HCT116 (cell line): Measurements from ENCODE around the gene TNFRSF25. TPM values are rescaled to one million over a fixed set of nuclear protein-coding genes. Genes with fewer than 3 reads are reported as not detected.

Experiments used
- ATAC-seq: fragments of 200-7000 bp; cut with Tn5 transposase; 2 replicates; pipeline ENCODE4 v1.9.1; 2020; ENCODE audit warnings: mild to moderate bottlenecking, moderate library complexity
- BruUV-seq: library from RNA; stranded (reverse); fragments of 400-500 nt; replicated peaks from 2 replicates; lab custom pipeline; 2021; lab: Mats Ljungman, UMichigan
- CTCF ChIA-PET: fragments of 300-600 bp; sonication (Branson Sonifier 250); formaldehyde crosslinking; loops from one replicate; lab custom pipeline; 2021; ENCODE audit warnings: antibody characterized with exemption; lab: Charles Lee
- POLR2A ChIA-PET: fragments of 300-600, 350-600 bp; sonication (Branson Sonifier 250); formaldehyde crosslinking; loops from one replicate; lab custom pipeline; 2021; ENCODE audit warnings: antibody characterized with exemption; lab: Charles Lee
- RAD21 ChIA-PET, 2 experiments: fragments of 300-600 bp; sonication (Branson Sonifier 250); formaldehyde crosslinking; loops; one replicate each; lab custom pipeline; 2023; ENCODE audit warnings: low total read pairs in 2 of 2; ENCODE audit not compliant: uncharacterized antibody in 2 of 2, unreplicated experiment in 2 of 2, low non-redundant PET in 1 of 2; lab: Charles Lee
- DNase-seq: peaks from one replicate; pipeline ENCODE4 v3.0.0-alpha.2; 2010; ENCODE audit warnings: low read depth, low spot score
- H2AFZ ChIP-seq: fragments of 200-600 bp; shearing (Covaris generic), sonication (generic); 2 replicates; pipeline ENCODE4 v1.6.1; 2017; ENCODE audit warnings: low read depth, mixed run types, mixed read lengths, antibody characterized with exemption, low read length; ENCODE audit not compliant: poor library complexity, severe bottlenecking
- H3K27ac ChIP-seq: 2 replicates; pipeline ENCODE4 v1.5.1; 2012; ENCODE audit warnings: low read depth, low read length
- H3K27me3 ChIP-seq: fragments of 200-600 bp; sonication (generic); 2 replicates; pipeline ENCODE4 v1.6.1; 2016; ENCODE audit warnings: mixed run types, low read length, mixed read lengths; ENCODE audit not compliant: insufficient read depth
- H3K36me3 ChIP-seq, 2 experiments: fragments of 200-500 bp in 1 of 2; fragments of 200-600 bp in 1 of 2; sonication (Bioruptor generic) in 1 of 2; sonication (generic) in 1 of 2; 2 replicates each; pipeline versions ENCODE4 v1.5.1 to v1.6.1; 2014 to 2016; ENCODE audit warnings: low read length in 2 of 2, inconsistent platforms in 1 of 2, mixed read lengths in 1 of 2, mixed run types in 1 of 2; ENCODE audit not compliant: insufficient read depth in 2 of 2, control insufficient read depth in 1 of 2
- H3K4me1 ChIP-seq, 2 experiments: fragments of 200-600 bp in 1 of 2; sonication (generic) in 1 of 2; 2 replicates each; pipeline versions ENCODE4 v1.5.1 to v1.6.1; 2012 to 2017; ENCODE audit warnings: low read length in 2 of 2, inconsistent platforms in 1 of 2, mild to moderate bottlenecking in 1 of 2, mixed read lengths in 1 of 2, mixed run types in 1 of 2, moderate library complexity in 1 of 2; ENCODE audit not compliant: insufficient read depth in 2 of 2, control insufficient read depth in 1 of 2
- H3K4me2 ChIP-seq: fragments of 200-600 bp; sonication (generic); 2 replicates; pipeline ENCODE4 v1.6.1; 2017; ENCODE audit warnings: mixed run types, low read length, mixed read lengths
- H3K4me3 ChIP-seq, 2 experiments: fragments of 200-600 bp in 1 of 2; sonication (generic) in 1 of 2; replicated peaks in 1 of 2; 2 replicates each; pipeline ENCODE4 v1.5.1; 2011 to 2016; ENCODE audit warnings: low read length in 2 of 2, control low read depth in 1 of 2, low read depth in 1 of 2, mild to moderate bottlenecking in 1 of 2, mixed read lengths in 1 of 2, mixed run types in 1 of 2
- H3K79me2 ChIP-seq: fragments of 200-600 bp; sonication (generic); 2 replicates; pipeline ENCODE4 v1.6.1; 2017; ENCODE audit warnings: mild to moderate bottlenecking, mixed run types, low read length, moderate library complexity, mixed read lengths; ENCODE audit not compliant: insufficient read depth
- H3K9ac ChIP-seq: fragments of 200-600 bp; sonication (generic); 2 replicates; pipeline ENCODE4 v1.6.1; 2016; ENCODE audit warnings: low read length, mixed read lengths
- H3K9me2 ChIP-seq: fragments of 200-600 bp; sonication (generic), shearing (Covaris generic); 2 replicates; pipeline ENCODE4 v1.6.1; 2017; ENCODE audit warnings: mixed run types, mild to moderate bottlenecking, moderate library complexity; ENCODE audit not compliant: insufficient read depth
- H3K9me3 ChIP-seq, 2 experiments: fragments of 200-500 bp in 1 of 2; fragments of 200-600 bp in 1 of 2; sonication (Bioruptor generic) in 1 of 2; sonication (generic) in 1 of 2; 2 replicates each; pipeline ENCODE4 v1.6.1; 2014 to 2017; ENCODE audit warnings: low read length in 2 of 2, mixed read lengths in 2 of 2, inconsistent platforms in 1 of 2, low read depth in 1 of 2, mild to moderate bottlenecking in 1 of 2, mixed run types in 1 of 2, moderate library complexity in 1 of 2; ENCODE audit not compliant: control insufficient read depth in 1 of 2, insufficient read depth in 1 of 2
- H4K20me1 ChIP-seq: fragments of 200-600 bp; sonication (generic), shearing (Covaris generic); 2 replicates; pipeline ENCODE4 v1.6.1; 2017; ENCODE audit warnings: mixed run types, mild to moderate bottlenecking, moderate library complexity; ENCODE audit not compliant: insufficient read depth
- REST ChIP-seq: IDR thresholded peaks from 2 replicates; pipeline ENCODE4 v1.6.1; 2012; ENCODE audit warnings: low read depth
- YY1 ChIP-seq: IDR thresholded peaks from 2 replicates; pipeline ENCODE4 v1.6.1; 2011; ENCODE audit warnings: low read length, low read depth, moderate library complexity, mild to moderate bottlenecking; ENCODE audit not compliant: insufficient replicate concordance; ENCODE audit errors: extremely low read depth
- intact Hi-C: fragments of 100-400 bp; cut with micrococcal nuclease; formaldehyde crosslinking; loops from 2 replicates; pipeline ENCODE4 v1.10.0; 2022
- total RNA-seq: library from RNA; stranded (reverse); gene quantifications from one replicate; pipeline ENCODE4 v1.2.1, GENCODE V29; 2021; ENCODE audit not compliant: unreplicated experiment
- TF ChIP-seq, protein P1 (sequence below): IDR thresholded peaks from 2 replicates; pipeline ENCODE4 v1.6.1; 2011; ENCODE audit warnings: mild to moderate bottlenecking, low read length, moderate library complexity; ENCODE audit not compliant: insufficient replicate concordance; ENCODE audit errors: extremely low read depth
- TF ChIP-seq, protein P2 (sequence below): IDR thresholded peaks from 2 replicates; pipeline ENCODE4 v1.6.1; 2012

Gene TNFRSF25
- total RNA-seq, 1 experiment from 2014 or later: 27.5 TPM

GRCh38 chr1:6481820-6482219, 15.8 kb upstream of the TNFRSF25 start:
- Histone ChIP-seq H3K4me1 (peaks cover 5 to 20% of the 10 kb centered on the region in 2 experiments; a peak in 3 of 4 replicates), H3K9ac (no peak overlapping the region), H2AFZ (no peak overlapping the region), H3K9me3 (no peaks in the 10 kb centered on the region), H3K4me2 (no peak overlapping the region), H3K4me3 (no peak overlapping the region), H3K36me3 (no peaks in the 10 kb centered on the region), H3K27me3 (no peaks in the 10 kb centered on the region), H3K79me2 (no peaks in the 10 kb centered on the region), H4K20me1 (no peaks in the 10 kb centered on the region), H3K9me2 (no peaks in the 10 kb centered on the region), H3K27ac (no peak overlapping the region)
- RAD21 ChIA-PET: no interaction called here
- TF ChIP-seq, protein P1, sequence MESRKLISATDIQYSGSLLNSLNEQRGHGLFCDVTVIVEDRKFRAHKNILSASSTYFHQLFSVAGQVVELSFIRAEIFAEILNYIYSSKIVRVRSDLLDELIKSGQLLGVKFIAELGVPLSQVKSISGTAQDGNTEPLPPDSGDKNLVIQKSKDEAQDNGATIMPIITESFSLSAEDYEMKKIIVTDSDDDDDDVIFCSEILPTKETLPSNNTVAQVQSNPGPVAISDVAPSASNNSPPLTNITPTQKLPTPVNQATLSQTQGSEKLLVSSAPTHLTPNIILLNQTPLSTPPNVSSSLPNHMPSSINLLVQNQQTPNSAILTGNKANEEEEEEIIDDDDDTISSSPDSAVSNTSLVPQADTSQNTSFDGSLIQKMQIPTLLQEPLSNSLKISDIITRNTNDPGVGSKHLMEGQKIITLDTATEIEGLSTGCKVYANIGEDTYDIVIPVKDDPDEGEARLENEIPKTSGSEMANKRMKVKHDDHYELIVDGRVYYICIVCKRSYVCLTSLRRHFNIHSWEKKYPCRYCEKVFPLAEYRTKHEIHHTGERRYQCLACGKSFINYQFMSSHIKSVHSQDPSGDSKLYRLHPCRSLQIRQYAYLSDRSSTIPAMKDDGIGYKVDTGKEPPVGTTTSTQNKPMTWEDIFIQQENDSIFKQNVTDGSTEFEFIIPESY: no peak
- no peak for TF ChIP-seq YY1
- TF ChIP-seq REST: no peak
- TF ChIP-seq, protein P2, sequence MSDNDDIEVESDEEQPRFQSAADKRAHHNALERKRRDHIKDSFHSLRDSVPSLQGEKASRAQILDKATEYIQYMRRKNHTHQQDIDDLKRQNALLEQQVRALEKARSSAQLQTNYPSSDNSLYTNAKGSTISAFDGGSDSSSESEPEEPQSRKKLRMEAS: no peak
- BruUV-seq: no TSS peak
- intact Hi-C loops: no loop called here
- DNase-seq: no peak
- CTCF ChIA-PET: interaction anchor here (2.3 kb wide), 1 partner anchor 10 kb away, joined by 7 read pairs; no protein-coding TSS in a partner anchor
- no peak for ATAC-seq
- POLR2A ChIA-PET: no interaction called here
